B cell (primary cell): ENCODE data around the gene STOX2.

Experiments
- CTCF ChIP-seq: fragments of 200-600 bp; IDR thresholded peaks from one replicate; pipeline ENCODE4 v1.8.0; 2022; ENCODE audit warnings: antibody characterized with exemption, mild to moderate bottlenecking
- EZH2 ChIP-seq: IDR thresholded peaks from 2 replicates; pipeline ENCODE4 v1.6.1; 2012; ENCODE audit warnings: borderline replicate concordance, low read depth, mild to moderate bottlenecking, moderate library complexity, low read length; ENCODE audit not compliant: insufficient read depth, poor library complexity, severe bottlenecking

DNA sequence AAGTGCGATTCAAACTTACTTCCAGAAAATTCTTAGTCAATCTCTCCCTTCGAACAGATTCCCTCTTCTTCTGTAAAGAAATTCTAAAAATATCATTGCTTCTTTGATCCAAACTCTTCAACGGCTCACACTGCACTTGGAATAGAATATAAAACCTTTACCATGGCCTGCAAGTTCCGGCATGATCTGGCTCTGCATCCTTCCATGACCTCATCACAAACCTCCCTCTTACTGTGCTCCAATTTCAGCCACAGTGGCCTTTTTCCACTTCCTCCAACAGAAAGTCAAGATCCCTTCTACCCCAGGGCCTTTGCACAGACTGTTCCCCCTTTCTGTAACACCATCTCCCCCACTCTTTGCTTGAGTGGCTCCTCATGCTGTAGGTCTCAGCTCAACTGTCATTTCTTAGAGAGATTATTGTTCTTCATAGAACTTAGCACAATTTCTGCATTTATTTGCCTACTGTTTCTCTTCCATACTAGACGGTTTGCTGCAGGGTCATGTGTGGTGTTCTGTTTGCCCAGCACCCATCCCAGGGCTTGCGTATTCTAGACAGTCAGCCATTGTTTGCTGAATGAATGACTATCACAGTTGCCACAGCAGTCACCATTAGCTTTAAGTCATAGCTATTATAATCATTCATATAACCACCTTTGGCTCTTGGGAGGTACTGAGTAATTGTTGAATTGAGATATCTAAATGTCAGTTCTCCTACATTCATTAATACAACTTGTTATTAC is 1.9 kb upstream of the STOX2 start:
- TF ChIP-seq CTCF (no peak), EZH2 (no peak)
